Measurements from ENCODE around the gene MPP2. TPM values are rescaled to one million over a fixed set of nuclear protein-coding genes. Genes with fewer than 3 reads are reported as not detected.
"Not testable (repeated sequence)": the region's sequence is repeated elsewhere in the genome, so short reads cannot be mapped to it uniquely, and the experiment has no call there.

Gene MPP2
- total RNA-seq, 4 donors from 2014 or later, result 2.3 to 2.7 (median 2.5) TPM

DNA sequence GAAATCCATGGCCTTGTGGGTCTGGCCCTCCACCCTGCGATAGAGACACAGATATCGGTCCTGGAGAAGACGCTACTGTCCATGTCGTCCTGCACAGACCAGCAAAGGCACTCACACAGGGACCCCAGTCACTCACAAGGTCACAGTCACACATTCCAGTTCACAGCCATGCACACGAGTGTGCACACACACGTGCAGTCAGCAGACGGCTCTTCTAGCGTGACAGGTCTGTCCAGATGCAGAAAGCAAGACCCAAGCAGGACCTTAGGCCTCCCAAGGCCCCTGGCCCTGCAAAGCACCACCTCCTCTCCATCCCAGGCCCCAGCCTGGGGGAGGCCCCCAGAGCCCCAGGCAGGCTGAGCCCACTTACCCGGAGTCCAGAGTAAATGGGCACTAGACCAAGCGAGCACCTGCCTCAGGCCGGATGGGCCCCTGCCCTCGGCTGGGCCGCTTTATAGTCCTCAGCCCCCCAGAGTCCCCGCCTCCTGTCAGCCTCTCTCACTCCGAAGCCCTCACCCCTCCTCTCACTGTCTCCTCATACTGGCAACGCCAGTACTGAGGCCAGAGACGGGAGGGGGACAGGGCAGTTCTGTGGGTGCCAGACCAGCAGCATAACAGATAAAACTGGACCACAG, 34.8 kb upstream of the MPP2 start, which contains the start of gene PPY:
PPY (minus strand) TSS at position 426 of the 635 bp plus-strand sequence. CDS start 822 bp downstream, outside the sequence.
- Histone ChIP-seq H3K4me1 (peaks cover 9% of the 10 kb centered on the region), H3K27ac (no peak within 1 kb of the TSS), H3K4me3 (no peak within 1 kb of the TSS), H3K36me3 (no peaks in the 10 kb centered on the region), H3K27me3 (peaks cover 23% of the 10 kb centered on the region), H3K9me3 (no peaks in the 10 kb centered on the region)
- TF ChIP-seq POLR2A (IDR thresholded peaks at IDR 0.05), result no peak
- TF ChIP-seq CTCF (IDR thresholded peaks at IDR 0.05), result no peak
- TF ChIP-seq POLR2AphosphoS5 (IDR thresholded peaks at IDR 0.05), result no peak
- TF ChIP-seq EP300 (IDR thresholded peaks at IDR 0.05), result no peak
- 87% methylated on average over 14 of the region's 17 CpGs for WGBS
- DNase-seq (ENCODE audit: low spot score in 2 of 2), result no peak

DNA sequence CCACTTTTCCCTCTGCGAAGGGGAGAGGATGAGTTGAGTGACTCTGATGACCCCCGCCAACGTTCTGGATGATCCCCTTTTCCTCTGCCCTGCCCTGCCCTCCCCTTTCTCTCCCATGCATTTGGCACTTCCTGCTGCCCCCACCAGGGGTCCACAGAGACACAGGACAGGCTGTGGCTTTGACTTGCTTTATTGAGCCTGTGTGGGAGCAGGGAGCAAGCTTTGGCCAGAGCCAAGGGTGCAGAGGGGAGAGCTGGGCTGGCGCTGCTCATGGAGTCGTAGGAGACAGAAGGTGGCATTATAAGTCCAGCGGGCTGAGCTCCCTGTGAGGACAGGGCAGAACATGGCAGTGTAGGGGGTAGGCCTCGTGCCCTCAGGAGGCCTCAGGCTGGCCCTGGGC, 33.3 kb upstream of the MPP2 start:
- peaks cover 9% of the 10 kb centered on the region for H3K4me1 ChIP-seq
- no peak overlapping the region for H3K27ac ChIP-seq
- no peaks in the 10 kb centered on the region for H3K36me3 ChIP-seq
- peaks cover 23% of the 10 kb centered on the region for H3K27me3 ChIP-seq
- WGBS, result 73% methylated on average over 5 of the region's 7 CpGs
- H3K9me3 ChIP-seq, result no peaks in the 10 kb centered on the region
- no peak for DNase-seq (ENCODE audit: low spot score in 2 of 2)
- no peak for TF ChIP-seq EP300 (IDR thresholded peaks at IDR 0.05)
- no peak for TF ChIP-seq POLR2AphosphoS5 (IDR thresholded peaks at IDR 0.05)
- peak in 1 of 2 donors; percentile 26 for TF ChIP-seq CTCF (IDR thresholded peaks at IDR 0.05)
- no peak for TF ChIP-seq POLR2A (IDR thresholded peaks at IDR 0.05)
- no peak overlapping the region for H3K4me3 ChIP-seq

DNA sequence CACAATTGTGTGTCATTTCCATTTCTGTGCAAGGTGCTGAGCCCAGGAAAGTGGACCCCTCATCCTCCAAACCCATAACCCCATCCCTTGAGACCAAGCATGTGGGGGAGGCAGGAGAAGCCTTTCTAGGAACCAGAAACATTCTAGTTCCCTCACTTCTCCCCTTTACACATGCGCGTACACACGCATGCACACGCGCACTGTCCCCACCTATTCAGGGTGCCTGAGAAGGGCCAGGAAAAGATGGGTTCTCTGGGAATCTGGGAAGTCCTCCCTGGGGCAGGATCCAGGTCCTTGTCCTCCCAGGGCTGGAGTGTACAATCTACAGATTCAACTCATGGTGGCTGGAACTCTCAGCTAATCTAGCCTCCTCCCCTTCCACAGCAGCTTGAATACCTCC, 32.5 kb upstream of the MPP2 start:
- Histone ChIP-seq H3K27ac (no peak overlapping the region), H3K4me3 (no peak overlapping the region), H3K36me3 (no peaks in the 10 kb centered on the region), H3K4me1 (peaks cover 9% of the 10 kb centered on the region), H3K9me3 (no peaks in the 10 kb centered on the region), H3K27me3 (peaks cover 23% of the 10 kb centered on the region)
- WGBS, result 94% methylated on average over 5 of the region's 5 CpGs
- no peak for DNase-seq (ENCODE audit: low spot score in 2 of 2)
- TF ChIP-seq POLR2AphosphoS5 (IDR thresholded peaks at IDR 0.05), result no peak
- no peak for TF ChIP-seq POLR2A (IDR thresholded peaks at IDR 0.05)
- TF ChIP-seq CTCF (IDR thresholded peaks at IDR 0.05), result no peak
- TF ChIP-seq EP300 (IDR thresholded peaks at IDR 0.05), result no peak

DNA sequence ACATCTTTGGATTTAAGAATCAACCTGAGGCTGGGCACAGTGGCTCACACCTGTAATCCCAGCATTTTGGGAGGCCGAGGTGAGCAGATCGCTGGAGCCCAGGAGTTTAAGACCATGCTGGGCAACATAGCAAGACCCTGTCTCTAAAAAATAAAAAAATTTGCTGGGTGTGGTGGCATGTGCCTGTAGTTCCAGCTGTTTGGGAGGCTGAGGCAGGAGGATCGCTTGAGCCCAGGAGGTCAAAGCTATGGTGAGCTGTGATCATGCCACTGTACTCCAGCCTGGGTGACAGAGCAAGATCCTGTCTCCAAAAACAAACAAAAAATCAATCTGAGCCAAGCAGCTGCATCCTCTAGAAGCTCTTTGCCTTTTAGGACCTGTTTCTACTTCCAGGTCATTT, 32.1 kb upstream of the MPP2 start:
- not testable (repeated sequence) for H3K9me3 ChIP-seq; H3K4me3 ChIP-seq; H3K36me3 ChIP-seq; H3K4me1 ChIP-seq; H3K27ac ChIP-seq; DNase-seq (ENCODE audit: low spot score in 2 of 2)
- WGBS, result 97% methylated on average over 3 of the region's 3 CpGs
- peaks cover 27% of the 10 kb centered on the region for H3K27me3 ChIP-seq

DNA sequence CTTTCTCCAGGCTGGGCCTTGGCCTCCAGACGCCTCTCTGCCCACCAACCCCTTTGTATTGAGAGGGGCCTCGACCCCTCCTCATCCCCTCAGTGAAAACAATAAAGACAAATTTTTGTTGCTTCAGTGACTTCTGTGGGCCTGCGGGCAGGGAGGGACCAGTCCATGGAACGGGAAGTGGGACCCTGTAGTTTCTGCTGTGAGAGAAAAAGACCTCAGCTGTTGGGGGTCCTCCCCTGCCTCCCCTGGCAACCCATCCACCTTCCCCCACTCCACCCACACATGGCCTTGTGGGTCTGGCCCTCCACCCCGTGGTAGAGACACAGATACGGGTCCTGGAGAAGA, 31.5 kb upstream of the MPP2 start:
- Histone ChIP-seq H3K9me3 (no peaks in the 10 kb centered on the region), H3K36me3 (no peaks in the 10 kb centered on the region), H3K27me3 (peaks cover 27% of the 10 kb centered on the region), H3K4me3 (no peak overlapping the region), H3K4me1 (peaks cover 9% of the 10 kb centered on the region), H3K27ac (no peak overlapping the region)
- 73% methylated on average over 5 of the region's 6 CpGs for WGBS
- no peak for DNase-seq (ENCODE audit: low spot score in 2 of 2)
- TF ChIP-seq CTCF (IDR thresholded peaks at IDR 0.05) (no peak), POLR2AphosphoS5 (IDR thresholded peaks at IDR 0.05) (no peak), EP300 (IDR thresholded peaks at IDR 0.05) (no peak), POLR2A (IDR thresholded peaks at IDR 0.05) (no peak)

GRCh38 chr17:43936434-43936833, 29.1 kb upstream of the MPP2 start:
- TF ChIP-seq EP300 (IDR thresholded peaks at IDR 0.05) (no peak), CTCF (IDR thresholded peaks at IDR 0.05) (no peak), POLR2A (IDR thresholded peaks at IDR 0.05) (no peak), POLR2AphosphoS5 (IDR thresholded peaks at IDR 0.05) (no peak)
- Histone ChIP-seq H3K27ac (no peak overlapping the region), H3K4me3 (no peak overlapping the region), H3K27me3 (peaks cover 27% of the 10 kb centered on the region), H3K36me3 (no peaks in the 10 kb centered on the region), H3K4me1 (peaks cover 9% of the 10 kb centered on the region), H3K9me3 (no peaks in the 10 kb centered on the region)
- no peak for DNase-seq (ENCODE audit: low spot score in 2 of 2)
- 87% methylated on average over 3 of the region's 3 CpGs for WGBS
